Astrocyte of the cerebellum (primary cell): Measurements from ENCODE around the gene PCDHA10.
"Not testable (repeated sequence)": the region's sequence is repeated elsewhere in the genome, so short reads cannot be mapped to it uniquely, and the experiment has no call there.

Experiments used
- DNase-seq: peaks from one replicate; pipeline ENCODE4 v3.0.0-alpha.2; 2011; ENCODE audit warnings: low read depth
- H3K4me3 ChIP-seq: 2 replicates; pipeline ENCODE4 v1.5.1; 2011; ENCODE audit warnings: mild to moderate bottlenecking, low read depth, low read length, moderate library complexity
- in situ Hi-C: cut with HindIII; loops from 2 replicates; pipeline ENCODE4 v1.10.0; 2017; ENCODE audit warnings: low sequenced_read_pairs
- TF ChIP-seq, protein P1 (sequence below): IDR thresholded peaks from 2 replicates; pipeline ENCODE4 v1.5.1; 2012; ENCODE audit warnings: low read length, low read depth, moderate library complexity, mild to moderate bottlenecking; ENCODE audit errors: missing control alignments

The PCDHA10 gene, protein sequence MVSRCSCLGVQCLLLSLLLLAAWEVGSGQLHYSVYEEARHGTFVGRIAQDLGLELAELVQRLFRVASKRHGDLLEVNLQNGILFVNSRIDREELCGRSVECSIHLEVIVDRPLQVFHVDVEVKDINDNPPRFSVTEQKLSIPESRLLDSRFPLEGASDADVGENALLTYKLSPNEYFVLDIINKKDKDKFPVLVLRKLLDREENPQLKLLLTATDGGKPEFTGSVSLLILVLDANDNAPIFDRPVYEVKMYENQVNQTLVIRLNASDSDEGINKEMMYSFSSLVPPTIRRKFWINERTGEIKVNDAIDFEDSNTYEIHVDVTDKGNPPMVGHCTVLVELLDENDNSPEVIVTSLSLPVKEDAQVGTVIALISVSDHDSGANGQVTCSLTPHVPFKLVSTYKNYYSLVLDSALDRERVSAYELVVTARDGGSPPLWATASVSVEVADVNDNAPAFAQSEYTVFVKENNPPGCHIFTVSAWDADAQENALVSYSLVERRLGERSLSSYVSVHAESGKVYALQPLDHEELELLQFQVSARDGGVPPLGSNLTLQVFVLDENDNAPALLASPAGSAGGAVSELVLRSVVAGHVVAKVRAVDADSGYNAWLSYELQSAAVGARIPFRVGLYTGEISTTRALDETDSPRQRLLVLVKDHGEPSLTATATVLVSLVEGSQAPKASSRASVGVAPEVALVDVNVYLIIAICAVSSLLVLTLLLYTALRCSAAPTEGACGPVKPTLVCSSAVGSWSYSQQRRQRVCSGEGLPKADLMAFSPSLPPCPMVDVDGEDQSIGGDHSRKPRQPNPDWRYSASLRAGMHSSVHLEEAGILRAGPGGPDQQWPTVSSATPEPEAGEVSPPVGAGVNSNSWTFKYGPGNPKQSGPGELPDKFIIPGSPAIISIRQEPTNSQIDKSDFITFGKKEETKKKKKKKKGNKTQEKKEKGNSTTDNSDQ

DNA sequence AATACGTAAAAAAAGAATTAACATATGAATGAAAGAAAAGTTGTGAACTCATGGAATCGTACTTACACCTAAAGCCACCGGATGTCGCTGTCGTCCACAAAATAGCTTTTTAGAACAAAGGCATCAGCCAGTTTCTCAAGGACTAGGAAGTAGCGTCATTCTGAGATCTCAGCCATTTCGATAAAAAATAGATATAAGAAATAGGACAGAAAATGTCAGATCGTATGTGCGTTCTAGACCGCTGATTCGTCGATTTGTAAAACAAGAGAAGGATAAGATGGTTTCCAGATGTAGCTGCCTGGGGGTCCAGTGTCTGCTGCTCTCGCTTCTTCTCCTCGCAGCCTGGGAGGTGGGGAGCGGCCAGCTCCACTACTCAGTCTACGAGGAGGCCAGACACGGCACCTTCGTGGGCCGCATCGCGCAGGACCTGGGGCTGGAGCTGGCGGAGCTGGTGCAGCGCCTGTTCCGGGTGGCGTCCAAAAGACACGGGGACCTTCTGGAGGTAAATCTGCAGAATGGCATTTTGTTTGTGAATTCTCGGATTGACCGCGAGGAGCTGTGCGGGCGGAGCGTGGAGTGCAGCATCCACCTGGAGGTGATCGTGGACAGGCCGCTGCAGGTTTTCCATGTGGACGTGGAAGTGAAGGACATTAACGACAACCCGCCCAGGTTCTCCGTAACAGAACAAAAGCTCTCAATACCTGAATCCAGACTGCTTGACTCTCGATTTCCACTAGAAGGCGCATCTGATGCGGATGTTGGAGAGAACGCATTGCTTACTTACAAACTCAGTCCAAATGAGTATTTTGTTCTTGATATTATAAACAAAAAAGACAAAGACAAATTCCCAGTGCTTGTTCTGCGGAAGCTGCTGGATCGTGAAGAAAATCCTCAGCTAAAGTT is at the start of gene PCDHA10:
Gene PCDHA10 (plus strand): TSS at position 126 of the 903 bp plus-strand sequence. CDS start 152 bp downstream, at position 278.
- DNase-seq, result no peak
- TF ChIP-seq, protein P1, sequence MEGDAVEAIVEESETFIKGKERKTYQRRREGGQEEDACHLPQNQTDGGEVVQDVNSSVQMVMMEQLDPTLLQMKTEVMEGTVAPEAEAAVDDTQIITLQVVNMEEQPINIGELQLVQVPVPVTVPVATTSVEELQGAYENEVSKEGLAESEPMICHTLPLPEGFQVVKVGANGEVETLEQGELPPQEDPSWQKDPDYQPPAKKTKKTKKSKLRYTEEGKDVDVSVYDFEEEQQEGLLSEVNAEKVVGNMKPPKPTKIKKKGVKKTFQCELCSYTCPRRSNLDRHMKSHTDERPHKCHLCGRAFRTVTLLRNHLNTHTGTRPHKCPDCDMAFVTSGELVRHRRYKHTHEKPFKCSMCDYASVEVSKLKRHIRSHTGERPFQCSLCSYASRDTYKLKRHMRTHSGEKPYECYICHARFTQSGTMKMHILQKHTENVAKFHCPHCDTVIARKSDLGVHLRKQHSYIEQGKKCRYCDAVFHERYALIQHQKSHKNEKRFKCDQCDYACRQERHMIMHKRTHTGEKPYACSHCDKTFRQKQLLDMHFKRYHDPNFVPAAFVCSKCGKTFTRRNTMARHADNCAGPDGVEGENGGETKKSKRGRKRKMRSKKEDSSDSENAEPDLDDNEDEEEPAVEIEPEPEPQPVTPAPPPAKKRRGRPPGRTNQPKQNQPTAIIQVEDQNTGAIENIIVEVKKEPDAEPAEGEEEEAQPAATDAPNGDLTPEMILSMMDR, result no peak
- H3K4me3 ChIP-seq, result no peak within 1 kb of the TSS
- in situ Hi-C loops, result no loop called here

DNA sequence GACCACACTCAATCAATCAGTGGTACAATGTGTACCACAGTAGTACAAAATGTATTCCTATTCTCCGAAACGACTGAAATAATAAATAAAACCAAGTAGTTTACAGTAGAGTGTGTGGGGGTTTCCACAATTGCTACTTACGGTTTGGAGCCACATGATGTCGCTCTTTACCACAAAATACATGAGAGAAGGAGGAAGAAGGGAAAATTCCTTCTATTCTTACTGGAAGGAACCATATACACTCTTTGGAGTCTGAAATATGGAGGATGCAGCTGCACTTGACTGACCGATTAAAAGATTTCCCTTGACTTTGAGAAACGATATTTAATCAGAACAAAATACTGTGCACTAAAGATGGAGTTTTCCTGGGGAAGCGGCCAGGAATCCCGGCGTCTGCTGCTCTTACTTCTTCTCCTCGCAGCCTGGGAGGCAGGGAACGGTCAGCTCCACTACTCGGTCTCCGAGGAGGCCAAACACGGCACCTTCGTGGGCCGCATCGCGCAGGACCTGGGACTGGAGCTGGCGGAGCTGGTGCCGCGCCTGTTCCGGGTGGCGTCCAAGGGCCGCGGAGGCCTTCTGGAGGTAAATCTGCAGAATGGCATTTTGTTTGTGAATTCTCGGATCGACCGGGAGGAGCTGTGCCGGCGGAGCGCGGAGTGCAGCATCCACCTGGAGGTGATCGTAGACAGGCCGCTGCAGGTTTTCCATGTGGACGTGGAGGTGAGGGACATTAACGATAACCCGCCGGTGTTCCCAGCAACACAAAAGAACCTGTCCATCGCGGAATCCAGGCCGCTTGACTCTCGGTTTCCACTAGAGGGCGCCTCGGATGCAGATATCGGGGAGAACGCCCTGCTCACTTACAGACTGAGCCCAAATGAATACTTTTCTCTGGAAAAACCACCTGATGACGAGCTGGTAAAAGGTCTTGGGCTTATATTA is 48.6 kb upstream of the PCDHA10 start, which contains the start of gene PCDHA4:
Gene PCDHA4 (plus strand): TSS at position 235 of the 942 bp plus-strand sequence.
- TF ChIP-seq, protein P1, result peak; percentile 21
- in situ Hi-C loops, result no loop called here
- peak within 1 kb of the TSS; percentile 15 for H3K4me3 ChIP-seq
- DNase-seq, result no peak

DNA sequence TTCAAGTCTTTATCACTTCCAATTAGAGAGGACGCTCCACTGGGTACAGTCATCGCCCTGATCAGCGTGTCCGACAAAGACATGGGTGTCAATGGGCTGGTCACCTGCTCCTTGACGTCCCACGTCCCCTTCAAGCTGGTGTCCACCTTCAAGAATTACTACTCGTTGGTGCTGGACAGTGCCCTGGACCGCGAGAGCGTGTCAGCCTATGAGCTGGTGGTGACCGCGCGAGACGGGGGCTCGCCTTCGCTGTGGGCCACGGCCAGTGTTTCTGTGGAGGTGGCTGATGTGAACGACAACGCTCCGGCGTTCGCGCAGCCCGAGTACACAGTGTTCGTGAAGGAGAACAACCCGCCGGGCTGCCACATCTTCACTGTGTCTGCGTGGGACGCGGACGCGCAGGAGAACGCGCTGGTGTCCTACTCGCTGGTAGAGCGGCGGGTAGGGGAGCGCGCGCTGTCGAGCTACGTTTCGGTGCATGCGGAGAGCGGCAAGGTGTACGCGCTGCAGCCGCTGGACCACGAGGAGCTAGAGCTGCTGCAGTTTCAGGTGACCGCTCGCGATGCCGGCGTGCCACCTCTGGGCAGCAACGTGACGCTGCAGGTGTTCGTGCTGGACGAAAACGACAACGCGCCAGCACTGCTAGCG is 47.3 kb upstream of the PCDHA10 start:
- DNase-seq, in situ Hi-C loops, H3K4me3 ChIP-seq: not testable (repeated sequence)

DNA sequence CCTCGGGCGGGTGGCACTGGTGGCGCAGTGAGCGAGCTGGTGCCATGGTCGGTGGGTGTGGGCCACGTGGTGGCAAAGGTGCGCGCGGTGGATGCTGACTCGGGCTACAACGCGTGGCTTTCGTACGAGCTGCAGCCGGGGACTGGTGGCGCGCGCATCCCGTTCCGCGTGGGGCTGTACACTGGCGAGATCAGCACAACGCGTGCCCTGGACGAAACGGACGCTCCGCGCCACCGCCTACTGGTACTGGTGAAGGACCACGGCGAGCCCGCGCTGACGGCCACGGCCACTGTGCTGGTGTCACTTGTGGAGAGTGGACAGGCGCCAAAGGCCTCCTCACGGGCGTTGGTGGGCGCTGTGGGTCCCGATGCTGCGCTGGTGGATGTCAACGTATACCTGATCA is 46.8 kb upstream of the PCDHA10 start:
- TF ChIP-seq, protein P1, result no peak
- in situ Hi-C loops, result no loop called here
- no peak overlapping the region for H3K4me3 ChIP-seq
- no peak for DNase-seq

DNA sequence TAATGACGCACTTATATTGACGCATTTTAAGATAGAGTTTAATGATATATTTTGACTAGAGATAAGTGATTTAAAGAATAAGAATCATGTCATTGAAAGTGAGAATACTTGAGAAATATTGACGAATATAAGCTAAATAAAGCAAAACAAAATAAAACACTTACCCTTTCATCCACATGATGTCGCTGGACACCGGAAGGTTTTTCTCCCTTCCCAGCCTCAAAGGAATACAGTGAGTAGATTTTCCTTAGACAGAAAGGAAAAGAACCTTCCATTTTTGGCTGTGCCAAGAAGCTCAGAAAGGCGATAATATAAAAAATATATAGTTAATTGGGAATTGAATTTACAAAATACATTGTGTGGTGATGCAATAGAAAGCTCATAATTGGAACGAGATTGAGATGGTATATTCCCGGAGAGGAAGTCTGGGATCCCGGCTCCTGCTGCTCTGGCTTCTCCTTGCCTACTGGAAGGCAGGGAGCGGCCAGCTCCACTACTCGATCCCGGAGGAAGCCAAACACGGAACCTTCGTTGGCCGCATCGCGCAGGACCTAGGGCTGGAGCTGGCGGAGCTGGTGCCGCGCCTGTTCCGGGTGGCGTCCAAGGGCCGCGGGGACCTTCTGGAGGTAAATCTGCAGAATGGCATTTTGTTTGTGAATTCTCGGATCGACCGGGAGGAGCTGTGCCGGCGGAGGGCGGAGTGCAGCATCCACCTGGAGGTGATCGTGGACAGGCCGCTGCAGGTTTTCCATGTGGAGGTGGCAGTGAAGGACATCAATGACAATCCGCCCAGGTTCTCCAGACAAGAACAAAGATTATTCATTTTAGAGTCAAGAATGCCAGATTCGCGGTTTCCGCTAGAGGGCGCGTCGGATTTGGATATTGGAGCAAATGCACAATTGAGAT is 34.1 kb upstream of the PCDHA10 start, which contains the start of gene PCDHA5:
Gene PCDHA5 (plus strand): TSS at position 239 of the 906 bp plus-strand sequence.
- DNase-seq, result no peak
- TF ChIP-seq, protein P1, result peak; percentile 6
- in situ Hi-C loops, result no loop called here
- no peak within 1 kb of the TSS for H3K4me3 ChIP-seq
